ENCODE measurements around the gene ABCA3. TPM values are rescaled to one million over a fixed set of nuclear protein-coding genes. Genes with fewer than 3 reads are reported as not detected.

The ABCA3 gene
- polyA plus RNA-seq, 1 experiment, result 3.8 TPM

GRCh38 chr16:2364638-2365210 is 24.2 kb upstream of the ABCA3 start:
- POLR2A ChIA-PET, result no interaction called here
- H3K36me3 ChIP-seq (ENCODE audit: control insufficient read depth, insufficient read depth, low read length), result no peaks in the 10 kb centered on the region
- TF ChIP-seq, protein P1, sequence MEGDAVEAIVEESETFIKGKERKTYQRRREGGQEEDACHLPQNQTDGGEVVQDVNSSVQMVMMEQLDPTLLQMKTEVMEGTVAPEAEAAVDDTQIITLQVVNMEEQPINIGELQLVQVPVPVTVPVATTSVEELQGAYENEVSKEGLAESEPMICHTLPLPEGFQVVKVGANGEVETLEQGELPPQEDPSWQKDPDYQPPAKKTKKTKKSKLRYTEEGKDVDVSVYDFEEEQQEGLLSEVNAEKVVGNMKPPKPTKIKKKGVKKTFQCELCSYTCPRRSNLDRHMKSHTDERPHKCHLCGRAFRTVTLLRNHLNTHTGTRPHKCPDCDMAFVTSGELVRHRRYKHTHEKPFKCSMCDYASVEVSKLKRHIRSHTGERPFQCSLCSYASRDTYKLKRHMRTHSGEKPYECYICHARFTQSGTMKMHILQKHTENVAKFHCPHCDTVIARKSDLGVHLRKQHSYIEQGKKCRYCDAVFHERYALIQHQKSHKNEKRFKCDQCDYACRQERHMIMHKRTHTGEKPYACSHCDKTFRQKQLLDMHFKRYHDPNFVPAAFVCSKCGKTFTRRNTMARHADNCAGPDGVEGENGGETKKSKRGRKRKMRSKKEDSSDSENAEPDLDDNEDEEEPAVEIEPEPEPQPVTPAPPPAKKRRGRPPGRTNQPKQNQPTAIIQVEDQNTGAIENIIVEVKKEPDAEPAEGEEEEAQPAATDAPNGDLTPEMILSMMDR (IDR thresholded peaks at IDR 0.05; ENCODE audit: insufficient read depth, low read depth, low read length), result no peak
- DNase-seq (ENCODE audit: low read depth), result no peak
- no peak overlapping the region for H3K4me3 ChIP-seq (ENCODE audit: low read depth, low read length)
- H3K27me3 ChIP-seq (ENCODE audit: control insufficient read depth, insufficient read depth, low read length), result 0 out of 2 replicates have a peak, but pooled peaks cover 1% of the 10 kb centered on the region
- CTCF ChIA-PET, result no interaction called here

DNA sequence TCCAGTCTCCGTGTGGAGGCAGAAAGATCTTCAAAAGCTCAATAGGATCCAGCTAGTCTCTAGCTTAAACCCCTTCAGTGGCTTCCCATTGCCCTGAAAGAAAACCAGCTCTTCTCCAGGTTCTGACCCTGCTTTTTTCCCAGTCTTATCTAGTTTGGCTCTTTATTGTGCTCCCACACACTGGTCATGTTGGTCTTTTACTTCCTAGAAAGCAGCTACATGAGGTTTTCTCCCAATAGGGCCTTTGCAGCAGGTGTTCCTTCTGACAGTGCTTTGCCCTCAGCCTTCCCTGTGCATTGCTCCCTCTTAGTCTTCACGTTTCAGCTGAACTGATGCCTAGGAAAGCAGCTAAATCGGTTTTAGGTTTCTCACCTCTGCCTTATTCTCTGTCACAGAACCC is 21.7 kb upstream of the ABCA3 start:
- TF ChIP-seq, protein P1 (IDR thresholded peaks at IDR 0.05; ENCODE audit: insufficient read depth, low read depth, low read length), result no peak
- CTCF ChIA-PET, result interaction anchor here (1.0 to 1.5 kb wide), 2 partner anchors 19 to 22 kb away, joined by 3 read pairs; partner anchors contain the start of gene ABCA3
- Histone ChIP-seq H3K4me3 (ENCODE audit: low read depth, low read length) (no peak overlapping the region), H3K36me3 (ENCODE audit: control insufficient read depth, insufficient read depth, low read length) (no peaks in the 10 kb centered on the region), H3K27me3 (ENCODE audit: control insufficient read depth, insufficient read depth, low read length) (0 out of 2 replicates have a peak, but pooled peaks cover 3% of the 10 kb centered on the region)
- POLR2A ChIA-PET, result no interaction called here
- no peak for DNase-seq (ENCODE audit: low read depth)

GRCh38 chr16:2361129-2361528 is 20.6 kb upstream of the ABCA3 start:
- H3K27me3 ChIP-seq (ENCODE audit: control insufficient read depth, insufficient read depth, low read length), result 0 out of 2 replicates have a peak, but pooled peaks cover 3% of the 10 kb centered on the region
- no peak overlapping the region for H3K4me3 ChIP-seq (ENCODE audit: low read depth, low read length)
- no peak for DNase-seq (ENCODE audit: low read depth)
- CTCF ChIA-PET, result interaction anchor here (1.1 to 2.2 kb wide), 4 partner anchors 15 to 21 kb away, joined by 3 to 7 read pairs (median 4); partner anchors contain the start of gene ABCA3
- no peaks in the 10 kb centered on the region for H3K36me3 ChIP-seq (ENCODE audit: control insufficient read depth, insufficient read depth, low read length)
- POLR2A ChIA-PET, result no interaction called here
- TF ChIP-seq, protein P1 (IDR thresholded peaks at IDR 0.05; ENCODE audit: insufficient read depth, low read depth, low read length), result no peak

GRCh38 chr16:2359919-2360318 is 19.4 kb upstream of the ABCA3 start:
- TF ChIP-seq, protein P1 (IDR thresholded peaks at IDR 0.05; ENCODE audit: insufficient read depth, low read depth, low read length), result no peak
- DNase-seq (ENCODE audit: low read depth), result no peak
- ChIA-PET POLR2A (no interaction called here), CTCF (interaction anchor here (0.7 to 2.2 kb wide), 3 partner anchors 19 to 411 kb away, joined by 3 to 7 read pairs (median 3); partner anchors contain the start of gene ABCA3)
- Histone ChIP-seq H3K27me3 (ENCODE audit: control insufficient read depth, insufficient read depth, low read length) (0 out of 2 replicates have a peak, but pooled peaks cover 3% of the 10 kb centered on the region), H3K36me3 (ENCODE audit: control insufficient read depth, insufficient read depth, low read length) (no peaks in the 10 kb centered on the region), H3K4me3 (ENCODE audit: low read depth, low read length) (no peak overlapping the region)

DNA sequence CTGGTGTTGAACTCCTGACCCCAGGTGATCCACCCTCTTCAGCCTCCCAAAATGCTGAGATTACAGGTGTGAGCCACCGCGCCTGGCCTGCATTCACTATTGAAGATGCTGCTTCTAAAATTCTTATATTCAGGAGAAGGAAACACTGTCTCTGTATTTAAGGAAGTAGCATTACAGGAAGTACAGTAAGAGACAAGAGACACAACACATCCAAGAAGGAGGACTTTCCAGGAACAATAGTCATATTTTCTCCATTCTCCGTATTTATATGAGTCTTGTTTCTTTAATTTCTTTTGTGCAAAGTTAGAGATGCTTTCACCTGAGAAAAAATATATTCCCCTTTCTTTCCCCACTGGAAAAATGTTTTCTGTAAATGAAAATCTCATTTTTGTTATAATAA is 18.3 kb upstream of the ABCA3 start:
- DNase-seq (ENCODE audit: low read depth), result no peak
- ChIA-PET CTCF (no interaction called here), POLR2A (no interaction called here)
- TF ChIP-seq, protein P1 (IDR thresholded peaks at IDR 0.05; ENCODE audit: insufficient read depth, low read depth, low read length), result no peak
- no peak overlapping the region for H3K4me3 ChIP-seq (ENCODE audit: low read depth, low read length)
- 0 out of 2 replicates have a peak, but pooled peaks cover 3% of the 10 kb centered on the region for H3K27me3 ChIP-seq (ENCODE audit: control insufficient read depth, insufficient read depth, low read length)
- no peaks in the 10 kb centered on the region for H3K36me3 ChIP-seq (ENCODE audit: control insufficient read depth, insufficient read depth, low read length)
